ENCODE data around the gene ZNRF2.
"Not testable (repeated sequence)": the region's sequence is repeated elsewhere in the genome, so short reads cannot be mapped to it uniquely, and the experiment has no call there.

Gene ZNRF2

DNA sequence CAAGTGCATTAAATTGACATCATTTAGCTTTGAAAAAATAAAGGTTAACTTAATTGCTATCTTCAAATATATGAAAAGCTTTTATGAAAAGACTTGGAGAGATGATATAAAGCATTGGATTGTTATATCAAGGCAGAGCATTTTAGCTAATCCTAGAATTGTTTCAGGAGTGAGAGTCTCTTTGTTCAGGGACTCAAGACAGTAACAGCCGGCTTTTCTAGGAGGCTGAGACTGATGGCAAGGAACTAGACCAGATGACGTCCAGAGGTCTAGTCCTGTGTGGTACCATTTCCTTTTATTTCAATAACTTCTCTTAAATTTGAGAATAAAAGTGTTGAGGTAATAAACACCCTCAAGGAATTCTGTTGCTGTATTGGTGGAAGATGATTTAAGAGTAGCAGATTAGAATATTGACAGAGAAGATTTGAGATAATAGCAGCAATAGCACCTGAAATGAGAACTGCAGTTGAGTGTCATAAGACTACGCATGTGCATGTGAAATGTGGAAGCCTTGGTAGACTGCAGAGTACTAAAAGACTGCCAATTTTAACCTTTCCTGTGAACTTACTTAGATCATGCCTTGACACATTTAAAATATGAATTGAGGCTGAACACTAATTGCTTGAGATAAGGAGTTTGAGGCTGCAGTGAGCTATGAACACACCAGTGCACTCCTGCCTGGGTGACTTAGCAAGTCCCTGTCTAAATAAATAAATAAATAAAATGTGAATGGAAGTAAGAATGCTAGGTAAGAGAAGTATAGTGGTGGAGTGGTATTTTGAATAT, 79.6 kb downstream of the ZNRF2 start:
- DNase-seq (ENCODE audit: low read depth): no peak

DNA sequence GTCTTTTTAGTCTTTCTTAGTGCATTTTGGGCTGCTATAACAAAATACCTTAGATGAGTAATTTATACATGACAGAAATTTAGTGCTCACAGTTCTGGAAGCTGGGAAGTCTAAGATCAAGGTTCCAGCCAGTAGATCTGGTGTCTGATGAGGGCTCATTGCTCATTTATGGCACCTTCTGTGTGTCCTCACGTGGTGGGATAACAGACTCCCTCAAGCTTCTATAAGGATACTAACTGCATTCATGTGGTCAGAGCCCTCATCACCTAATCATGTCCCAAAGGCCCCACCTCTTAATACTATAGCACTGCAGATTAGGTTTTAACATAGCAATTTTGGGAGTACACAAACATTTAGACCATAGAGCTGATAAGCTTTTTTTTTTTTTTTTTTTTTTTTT, 80.4 kb downstream of the ZNRF2 start:
- DNase-seq (ENCODE audit: low read depth): no peak

DNA sequence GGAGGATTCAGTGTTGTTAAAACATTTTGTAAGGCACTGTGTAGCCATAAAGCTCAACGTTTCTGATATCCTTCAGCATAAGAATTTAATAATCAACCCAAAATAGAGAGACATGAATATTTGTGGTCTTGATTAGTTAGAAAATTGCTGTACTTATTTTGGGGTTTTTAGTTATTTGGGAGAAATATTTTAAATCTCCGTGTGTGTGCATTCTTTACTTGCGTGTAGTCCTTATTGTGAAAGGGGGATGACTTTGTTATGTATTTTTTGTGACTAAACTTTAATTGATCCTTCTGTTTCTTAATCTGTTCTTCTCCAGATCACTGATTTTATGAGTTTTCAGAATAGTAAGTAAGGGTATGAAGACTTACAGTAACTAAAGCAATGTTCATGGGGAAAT, 81.2 kb downstream of the ZNRF2 start:
- no peak for DNase-seq (ENCODE audit: low read depth)

DNA sequence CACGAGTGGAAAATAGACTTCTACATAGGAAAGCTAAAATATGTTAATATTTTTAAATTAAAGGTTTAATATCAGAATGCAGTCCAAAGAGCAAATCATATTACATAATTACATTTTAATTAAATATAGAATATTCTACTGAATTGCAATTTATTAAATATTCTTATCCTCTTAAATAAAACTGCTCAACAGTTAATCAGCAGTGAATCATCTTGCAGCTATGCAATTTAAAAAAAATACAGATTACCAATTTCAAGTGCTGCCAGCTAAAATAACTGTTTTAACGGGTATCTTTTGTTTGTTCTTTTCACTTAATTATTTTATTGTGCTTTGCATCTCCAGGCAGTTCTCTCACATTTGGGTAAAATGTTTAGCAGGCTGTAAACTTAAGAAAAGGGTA, 82.2 kb downstream of the ZNRF2 start:
- DNase-seq (ENCODE audit: low read depth): no peak

DNA sequence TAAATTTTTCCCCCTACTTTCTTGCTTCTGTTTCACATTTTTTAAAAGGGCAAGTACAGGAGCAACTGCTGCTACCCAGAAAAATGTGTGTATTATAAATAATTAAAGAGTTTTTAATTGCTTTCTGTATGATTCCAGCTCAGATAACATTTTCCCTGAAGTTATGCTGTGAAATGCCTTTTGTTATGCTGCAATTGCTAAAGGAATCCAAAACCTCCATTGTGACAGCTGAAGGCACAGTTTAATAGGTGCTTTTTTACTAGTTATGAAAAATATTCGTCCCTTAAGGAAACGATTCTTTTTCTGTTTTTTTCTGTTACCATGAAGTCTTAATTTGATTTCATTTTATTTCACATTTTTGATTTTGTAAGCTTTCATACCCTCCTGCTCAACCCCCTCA, 83.2 kb downstream of the ZNRF2 start:
- no peak for DNase-seq (ENCODE audit: low read depth)

DNA sequence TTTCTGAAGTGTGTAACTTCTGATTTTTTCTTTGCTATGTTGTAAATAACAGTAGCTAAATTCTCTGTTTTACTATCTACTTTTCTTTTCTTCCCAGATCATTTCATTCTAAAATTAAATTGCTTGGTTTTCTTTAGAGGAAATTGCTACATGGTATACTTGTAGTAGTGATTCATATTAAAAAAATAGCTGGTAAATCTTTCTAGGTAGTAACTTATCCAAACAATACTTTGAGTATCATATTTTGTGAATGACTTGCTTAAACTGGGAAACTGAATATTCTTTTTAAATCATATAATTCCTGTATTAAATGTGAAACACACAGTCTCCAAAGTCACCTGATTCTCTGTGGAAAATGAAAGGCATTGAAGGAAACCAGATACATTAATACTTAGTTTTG, 85.5 kb downstream of the ZNRF2 start:
- no peak for DNase-seq (ENCODE audit: low read depth)

DNA sequence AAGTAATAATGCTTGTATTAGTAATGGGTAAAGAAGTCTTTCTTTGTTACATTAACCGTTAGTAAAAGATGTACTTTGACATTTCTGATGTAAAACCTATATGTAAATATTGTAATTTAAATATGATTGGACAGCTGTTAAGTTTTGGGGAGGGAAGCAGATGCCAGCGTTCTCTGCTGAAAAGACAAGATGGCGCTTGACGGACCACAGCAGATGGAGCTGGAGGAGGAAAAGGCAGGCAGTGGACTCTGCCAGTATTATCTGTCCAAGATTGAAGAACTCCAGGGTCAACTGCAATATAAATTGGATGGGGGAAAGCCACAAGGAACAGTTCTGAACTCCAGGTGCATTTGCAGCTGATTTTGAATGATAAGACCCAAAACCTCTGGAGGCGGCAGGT, 86.9 kb downstream of the ZNRF2 start:
- DNase-seq (ENCODE audit: low read depth): no peak

DNA sequence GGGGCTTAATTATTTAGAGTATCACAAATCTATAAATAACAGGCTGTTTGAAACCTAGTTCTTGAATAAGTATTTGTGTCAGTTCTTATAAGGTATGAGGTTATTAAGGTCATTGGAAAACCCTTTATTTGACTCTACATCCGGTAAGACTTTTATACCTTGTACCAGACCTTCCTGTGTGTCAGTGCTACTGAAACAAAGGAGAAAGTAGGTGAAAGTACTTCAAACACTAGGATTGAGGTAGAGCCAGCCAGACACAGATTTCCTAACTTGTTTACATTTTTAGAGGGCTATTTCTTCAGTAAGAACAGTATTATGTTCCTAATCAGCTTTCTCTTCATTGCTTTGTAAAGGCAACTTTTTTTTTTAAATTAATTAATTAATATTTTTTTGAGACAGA, 93.9 kb downstream of the ZNRF2 start:
- DNase-seq (ENCODE audit: low read depth): no peak

DNA sequence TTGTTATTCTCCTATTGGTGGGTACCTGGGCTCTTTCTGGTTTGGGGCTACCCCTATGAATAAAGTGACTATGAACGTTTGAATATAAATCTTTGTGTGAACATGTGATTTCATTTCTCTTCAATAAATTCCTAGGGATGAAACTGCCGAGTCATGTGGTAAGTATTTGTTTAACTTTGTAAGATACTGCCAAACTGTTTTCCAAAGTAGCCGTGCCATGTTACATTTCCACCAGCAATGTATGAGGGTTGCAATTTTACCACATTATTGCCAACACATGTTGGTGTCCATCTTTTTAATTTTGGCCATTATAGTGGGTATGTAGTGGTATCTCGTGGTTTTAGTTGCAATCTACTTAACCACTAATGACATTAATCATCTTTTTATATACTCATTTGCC, 94.7 kb downstream of the ZNRF2 start:
- DNase-seq (ENCODE audit: low read depth): no peak

DNA sequence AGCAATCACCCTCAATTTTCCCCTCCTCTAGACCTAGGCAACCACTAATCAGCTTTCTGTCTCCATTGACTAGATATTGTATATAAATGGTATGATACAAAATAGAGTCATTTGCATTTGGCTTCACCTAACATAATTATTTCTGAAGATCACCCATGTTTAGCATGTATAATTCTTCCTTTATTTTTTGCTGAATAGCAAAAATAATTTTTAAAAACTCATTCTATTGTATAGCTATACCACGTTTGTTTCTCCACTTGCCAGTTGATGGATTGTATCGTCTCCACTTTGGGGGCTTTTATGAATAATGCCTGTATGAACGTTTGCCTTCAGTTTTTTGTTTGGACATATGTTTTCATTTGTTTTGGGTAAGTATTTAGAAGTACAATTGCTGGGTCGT, 95.3 kb downstream of the ZNRF2 start:
- DNase-seq (ENCODE audit: low read depth): no peak

DNA sequence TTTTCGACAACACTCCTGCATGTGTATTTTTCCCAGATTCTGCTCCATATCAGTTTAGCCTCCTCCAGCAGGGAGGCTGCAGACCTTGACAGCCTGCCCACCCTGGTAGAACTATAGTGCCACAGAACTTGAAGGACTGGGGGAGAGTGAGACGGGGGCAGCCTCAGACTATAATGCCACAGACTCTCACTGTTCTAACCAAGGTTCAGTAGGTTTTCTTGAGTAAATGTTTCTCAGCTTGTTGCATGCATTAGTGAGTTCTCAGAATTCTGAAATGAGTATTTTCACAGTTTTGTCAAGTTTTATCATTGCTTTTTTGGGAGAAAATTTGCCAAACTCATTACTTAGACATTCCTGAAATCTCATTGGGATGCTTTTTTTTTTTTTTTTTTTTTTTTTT, 95.9 kb downstream of the ZNRF2 start:
- DNase-seq (ENCODE audit: low read depth): no peak

DNA sequence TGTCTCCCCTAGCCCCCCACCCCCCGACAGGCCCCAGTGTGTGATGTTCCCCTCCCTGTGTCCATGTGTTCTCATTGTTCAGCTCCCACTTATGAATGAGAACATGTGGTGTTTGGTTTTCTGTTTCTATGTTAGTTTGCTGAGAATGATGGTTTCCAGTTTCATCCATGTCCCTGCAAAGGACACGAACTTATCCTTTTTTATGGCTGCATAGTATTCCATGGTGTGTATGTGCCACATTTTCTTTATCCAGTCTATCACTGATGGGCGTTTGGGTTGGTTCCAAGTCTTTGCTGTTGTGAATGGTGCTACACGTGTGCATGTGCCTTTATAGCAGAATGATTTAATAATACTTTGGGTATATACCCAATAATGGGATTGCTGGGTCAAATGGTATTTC, 96.4 kb downstream of the ZNRF2 start:
- not testable (repeated sequence) for DNase-seq (ENCODE audit: low read depth)

DNA sequence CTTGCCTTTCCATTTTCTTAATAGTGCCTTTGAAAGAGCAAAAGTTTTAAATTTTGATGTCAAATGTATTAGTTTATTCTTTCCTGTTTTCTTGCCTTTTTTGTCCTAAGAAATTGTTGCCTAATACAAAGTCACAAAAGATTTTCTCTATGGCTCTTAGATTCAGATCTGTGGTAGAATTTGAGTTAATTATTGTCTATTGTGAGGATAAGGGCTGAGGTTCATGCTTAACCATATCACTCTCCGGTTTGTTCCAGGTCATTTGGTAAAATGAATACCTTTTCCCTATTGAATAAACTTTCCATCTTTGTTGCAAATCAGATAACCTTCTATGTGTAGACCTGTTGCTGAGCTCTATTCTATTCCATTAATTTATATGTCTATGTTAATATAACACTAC, 98.2 kb downstream of the ZNRF2 start:
- no peak for DNase-seq (ENCODE audit: low read depth)

DNA sequence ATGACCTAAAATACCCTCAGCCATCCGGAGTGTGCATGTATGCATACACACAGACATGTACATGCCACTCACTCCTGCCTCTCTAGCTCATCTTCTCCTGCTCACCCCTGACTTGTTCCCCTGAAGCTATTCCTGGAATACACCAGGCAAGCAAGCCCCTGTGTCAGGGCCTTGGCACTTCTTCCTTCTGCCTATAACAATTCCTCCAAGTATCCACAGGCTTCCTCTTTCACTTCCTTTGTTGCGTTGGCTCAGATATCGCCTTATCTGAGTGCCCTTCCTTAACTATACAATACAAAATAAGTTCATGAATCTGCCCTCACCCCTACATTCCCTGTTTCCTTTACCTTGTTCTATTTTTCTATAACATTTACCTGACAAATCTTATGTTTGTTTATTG, 105.4 kb downstream of the ZNRF2 start:
- DNase-seq (ENCODE audit: low read depth): no peak

DNA sequence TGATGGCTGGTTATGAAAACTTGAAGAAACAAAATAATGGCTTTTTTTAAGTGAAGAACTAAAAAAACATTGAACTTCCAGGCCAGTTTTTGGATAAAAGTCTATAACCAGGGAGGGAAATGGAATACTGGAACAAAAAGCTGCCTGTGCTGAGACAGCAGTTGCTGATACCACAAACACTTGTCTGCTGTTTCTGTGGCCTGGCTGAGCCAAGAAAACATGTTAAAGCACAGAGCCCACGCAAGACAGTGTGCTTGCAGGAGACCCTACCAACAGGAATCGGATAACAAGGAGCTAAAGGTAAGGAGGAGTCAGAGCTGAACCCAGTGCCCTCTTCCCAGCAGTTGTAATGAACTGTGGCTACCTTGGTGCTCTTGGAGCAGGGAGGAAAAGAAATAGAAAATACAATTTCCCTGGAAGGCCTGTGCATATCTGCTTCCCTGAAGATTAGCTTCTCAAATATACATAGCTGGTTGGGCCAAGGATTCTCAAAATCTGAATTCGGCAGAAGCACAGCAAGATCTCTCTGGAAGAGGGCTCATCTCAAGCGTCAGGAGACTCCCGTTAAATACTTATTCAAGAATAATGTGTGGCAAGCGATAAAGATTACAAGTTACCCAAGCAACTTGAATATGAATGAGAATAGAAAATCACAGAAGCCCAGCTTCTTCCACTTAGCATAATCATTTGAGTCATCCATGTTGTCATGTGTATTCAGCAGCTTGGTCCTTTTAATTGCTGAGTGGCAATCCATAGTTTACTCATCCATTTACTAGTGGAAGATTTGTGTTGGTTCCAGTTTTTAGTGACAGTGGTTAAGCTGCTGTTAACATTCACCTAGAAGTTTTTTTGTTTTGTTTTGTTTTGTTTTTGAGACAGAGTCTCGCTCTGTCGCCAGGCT, 106.6 kb downstream of the ZNRF2 start:
- no peak for DNase-seq (ENCODE audit: low read depth)

DNA sequence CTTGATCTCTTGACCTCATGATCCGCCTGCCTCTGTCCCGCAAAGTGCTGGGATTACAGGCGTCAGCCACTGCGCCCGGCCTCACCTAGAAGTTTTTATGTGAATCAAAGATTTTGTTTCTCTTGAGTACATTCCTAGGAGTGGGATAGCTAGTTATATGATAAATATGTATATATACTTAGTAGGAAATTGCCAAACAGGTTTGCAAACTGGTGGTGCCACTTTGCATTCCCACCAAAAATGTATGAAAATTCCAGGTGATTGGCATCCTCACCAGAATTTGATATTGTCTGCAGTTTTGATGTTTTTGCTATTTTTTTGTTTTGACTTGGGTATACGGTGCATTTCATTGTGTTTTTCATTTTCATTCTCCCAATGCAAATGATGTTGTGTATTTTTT, 107.4 kb downstream of the ZNRF2 start:
- DNase-seq (ENCODE audit: low read depth): no peak

DNA sequence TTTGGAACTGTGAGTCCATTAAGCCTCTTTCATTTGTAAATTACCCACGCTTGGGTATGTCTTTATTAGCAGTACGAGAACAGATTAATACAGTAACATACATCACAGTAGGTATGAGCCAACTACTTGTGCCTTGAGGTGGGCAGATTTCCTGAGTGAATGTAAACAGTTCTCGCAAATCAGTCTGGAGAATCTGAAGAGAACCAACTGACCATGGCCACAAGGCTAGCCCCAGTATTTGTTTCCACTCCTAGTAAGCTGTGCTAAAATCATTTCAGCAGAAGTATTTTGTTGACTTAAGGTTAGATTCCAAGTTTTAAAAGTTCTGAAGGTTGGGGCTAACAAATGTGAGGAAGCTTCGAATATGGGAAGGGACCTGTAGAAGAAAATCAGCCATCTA, 111.3 kb downstream of the ZNRF2 start:
- no peak for DNase-seq (ENCODE audit: low read depth)

DNA sequence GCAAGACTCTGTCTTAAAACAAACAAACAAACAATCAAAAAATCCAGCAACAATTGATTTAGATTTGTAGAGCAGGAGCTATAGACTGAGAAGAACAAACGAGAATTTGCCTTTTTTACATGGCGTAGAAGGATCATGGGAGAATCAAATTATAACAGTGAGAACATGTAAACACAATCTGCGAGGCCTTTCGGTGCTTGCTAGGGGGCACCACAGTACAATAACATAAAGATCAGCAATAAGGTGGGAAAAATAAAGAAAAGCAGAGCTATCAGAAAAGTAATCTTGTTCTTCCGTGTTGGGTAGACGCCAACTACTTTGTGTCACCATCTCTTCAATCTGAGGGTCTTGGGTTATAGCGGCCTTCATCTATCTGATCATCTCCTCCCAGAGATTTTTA, 112.0 kb downstream of the ZNRF2 start:
- DNase-seq (ENCODE audit: low read depth): no peak

DNA sequence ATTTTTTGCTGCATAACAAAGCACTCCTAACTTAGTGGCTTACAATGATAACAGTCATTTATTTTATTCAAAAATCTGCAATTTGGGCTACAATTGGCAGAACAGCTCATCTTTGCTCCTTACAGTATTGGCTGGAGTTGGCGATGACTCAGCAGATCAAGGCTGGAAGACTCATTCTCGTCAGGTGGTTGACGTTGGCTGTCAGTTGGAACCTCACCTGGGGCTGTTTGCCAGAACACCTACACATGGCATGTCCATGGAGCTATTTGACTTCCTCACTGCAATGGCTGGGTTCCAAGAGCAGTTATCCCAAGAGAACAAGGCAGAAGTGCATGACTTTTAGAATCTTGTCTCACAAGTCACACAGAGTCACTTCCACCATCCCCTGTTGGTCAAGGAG, 119.1 kb downstream of the ZNRF2 start:
- no peak for DNase-seq (ENCODE audit: low read depth)

DNA sequence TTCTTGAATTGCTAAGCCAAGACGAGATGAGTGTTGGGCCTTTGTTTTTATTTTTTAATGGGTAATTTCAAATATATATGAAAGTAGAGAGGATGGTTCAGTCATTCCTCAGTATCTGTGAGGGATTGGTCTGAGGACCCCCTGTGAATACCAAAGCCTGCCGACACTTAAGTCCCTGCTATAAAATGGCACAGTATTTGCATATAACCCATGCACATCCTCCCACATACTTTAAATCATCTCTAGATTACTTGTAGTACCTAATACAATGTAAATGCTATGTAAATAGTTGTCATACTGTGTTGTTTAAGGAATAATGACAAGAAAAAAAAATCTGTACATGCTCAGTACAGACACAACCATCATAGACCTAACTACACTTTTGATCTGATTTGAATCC, 120.8 kb downstream of the ZNRF2 start:
- no peak for DNase-seq (ENCODE audit: low read depth)

DNA sequence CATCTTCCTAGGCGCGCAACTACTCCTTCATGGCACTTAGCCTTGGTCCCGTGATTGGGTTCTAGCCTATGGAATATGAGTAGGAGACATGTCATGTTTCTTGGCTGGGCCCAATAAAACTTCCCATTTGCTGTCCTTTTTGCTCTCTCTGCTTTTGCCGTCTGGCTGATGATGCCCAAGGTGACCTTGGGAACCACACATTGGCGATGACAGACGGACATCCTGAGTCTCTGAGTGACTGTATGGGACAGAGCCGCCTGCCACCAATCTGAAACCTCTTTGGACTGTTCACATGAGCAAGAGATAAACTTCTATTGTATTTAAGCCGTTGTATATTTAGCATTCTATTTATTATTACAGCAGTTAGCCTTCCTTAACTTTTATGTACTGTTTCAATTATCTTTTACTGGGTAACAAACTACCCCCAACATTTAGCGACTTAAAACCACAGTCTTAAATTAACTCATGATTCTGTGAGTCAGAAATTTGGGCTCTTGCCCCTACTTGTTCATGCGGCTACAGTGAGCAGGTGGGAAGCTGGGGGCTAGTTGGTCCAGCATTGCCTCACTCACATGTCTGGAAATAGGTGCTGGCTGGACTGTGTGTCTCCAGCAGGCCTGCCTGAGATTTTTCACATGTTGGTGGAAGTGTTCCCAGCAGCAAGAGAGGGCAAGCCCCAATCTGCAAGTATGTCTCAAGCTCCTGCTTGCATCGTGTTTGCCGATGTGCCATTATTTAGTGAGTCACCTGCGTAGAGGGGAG, 122.4 kb downstream of the ZNRF2 start:
- DNase-seq (ENCODE audit: low read depth): no peak

DNA sequence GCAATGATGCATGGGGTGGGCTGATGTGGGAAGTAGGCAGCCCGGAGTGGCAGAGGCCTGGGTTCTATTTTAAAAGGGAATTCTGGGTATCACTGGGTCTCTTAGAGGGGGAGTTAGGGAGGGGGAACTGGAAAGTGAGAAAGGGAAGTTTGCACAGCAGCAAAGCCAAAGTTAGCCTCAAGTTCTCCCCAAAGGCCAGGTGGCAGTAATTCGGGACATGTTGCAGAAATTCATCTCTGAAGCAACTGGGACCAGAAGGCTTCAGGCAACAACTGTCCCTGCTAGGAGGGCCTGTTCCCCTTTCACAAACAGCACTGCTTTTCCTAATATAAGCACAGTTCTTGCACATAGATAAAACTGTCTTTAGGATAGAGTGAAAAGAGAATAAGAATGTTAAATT, 126.8 kb downstream of the ZNRF2 start:
- no peak for DNase-seq (ENCODE audit: low read depth)

DNA sequence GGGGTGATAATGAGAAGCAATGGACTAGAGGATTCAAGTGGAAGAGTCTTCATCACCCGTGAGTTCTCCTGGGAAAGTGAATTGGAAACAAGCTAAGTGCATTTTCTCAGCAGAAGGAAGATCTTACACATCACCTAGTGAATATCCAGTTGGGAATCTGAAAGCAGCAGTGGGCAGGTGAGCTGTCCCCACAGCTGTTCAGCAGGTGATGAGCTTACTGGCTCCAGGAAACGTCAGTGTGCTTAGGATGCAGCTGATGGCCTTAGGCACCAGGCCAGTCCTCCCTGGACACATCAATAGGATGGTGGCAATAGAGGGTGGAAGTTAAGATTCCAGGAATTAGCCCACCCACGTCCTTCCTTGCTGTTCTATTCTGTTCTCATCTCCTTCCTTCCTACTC, 127.5 kb downstream of the ZNRF2 start:
- no peak for DNase-seq (ENCODE audit: low read depth)
